HAP-1 (cell line): ENCODE data around the gene SMARCA4.
"Not testable (repeated sequence)": the region's sequence is repeated elsewhere in the genome, so short reads cannot be mapped to it uniquely, and the experiment has no call there.

ENCODE experiments used
- DNase-seq, 2 experiments: peaks; one replicate each; pipeline ENCODE4 v3.0.0-alpha.2; 2016 to 2020; ENCODE audit warnings: low spot score in 2 of 2
- H3K27me3 ChIP-seq: fragments of 250-450 bp; sonication (Bioruptor Pico); 2 replicates; pipeline ENCODE4 v1.5.1; 2020; ENCODE audit warnings: low read depth, mild to moderate bottlenecking, moderate library complexity
- H3K36me3 ChIP-seq: fragments of 250-450 bp; sonication (Bioruptor Pico); replicated peaks from 2 replicates; pipeline ENCODE4 v1.5.1; 2020; ENCODE audit warnings: mild to moderate bottlenecking
- H3K4me1 ChIP-seq: fragments of 250-450 bp; sonication (Bioruptor Pico); 2 replicates; pipeline ENCODE4 v1.5.1; 2020; ENCODE audit warnings: mild to moderate bottlenecking
- H3K4me3 ChIP-seq: fragments of 250-450 bp; sonication (Bioruptor Pico); 2 replicates; pipeline ENCODE4 v1.5.1; 2020; ENCODE audit warnings: mild to moderate bottlenecking, moderate library complexity
- H3K9me3 ChIP-seq: fragments of 250-450 bp; sonication (Bioruptor Pico); 2 replicates; pipeline ENCODE4 v1.5.1; 2020; ENCODE audit warnings: mild to moderate bottlenecking, moderate library complexity
- in situ Hi-C: fragments of 300-500 bp; cut with MboI; formaldehyde crosslinking; loops from 3 replicates; pipeline ENCODE4 v1.14.3; 2020; ENCODE audit warnings: low sequenced_read_pairs, inconsistent platforms, mixed read lengths

SMARCA4 gene

DNA sequence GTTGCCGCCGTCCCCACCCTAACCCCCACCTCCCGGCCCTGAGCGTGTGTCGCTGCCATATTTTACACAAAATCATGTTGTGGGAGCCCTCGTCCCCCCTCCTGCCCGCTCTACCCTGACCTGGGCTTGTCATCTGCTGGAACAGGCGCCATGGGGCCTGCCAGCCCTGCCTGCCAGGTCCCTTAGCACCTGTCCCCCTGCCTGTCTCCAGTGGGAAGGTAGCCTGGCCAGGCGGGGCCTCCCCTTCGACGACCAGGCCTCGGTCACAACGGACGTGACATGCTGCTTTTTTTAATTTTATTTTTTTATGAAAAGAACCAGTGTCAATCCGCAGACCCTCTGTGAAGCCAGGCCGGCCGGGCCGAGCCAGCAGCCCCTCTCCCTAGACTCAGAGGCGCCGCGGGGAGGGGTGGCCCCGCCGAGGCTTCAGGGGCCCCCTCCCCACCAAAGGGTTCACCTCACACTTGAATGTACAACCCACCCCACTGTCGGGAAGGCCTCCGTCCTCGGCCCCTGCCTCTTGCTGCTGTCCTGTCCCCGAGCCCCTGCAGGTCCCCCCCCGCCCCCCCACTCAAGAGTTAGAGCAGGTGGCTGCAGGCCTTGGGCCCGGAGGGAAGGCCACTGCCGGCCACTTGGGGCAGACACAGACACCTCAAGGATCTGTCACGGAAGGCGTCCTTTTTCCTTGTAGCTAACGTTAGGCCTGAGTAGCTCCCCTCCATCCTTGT is 38.8 kb upstream of the SMARCA4 start:
- no peaks in the 10 kb centered on the region for H3K9me3 ChIP-seq
- peaks cover 4% of the 10 kb centered on the region; the same call in 1 of the 2 replicates for H3K4me1 ChIP-seq
- in situ Hi-C loops, result no loop called here
- H3K4me3 ChIP-seq, result no peak overlapping the region
- no peaks in the 10 kb centered on the region for H3K27me3 ChIP-seq
- DNase-seq, result no peak
- H3K36me3 ChIP-seq, result peaks cover 55% of the 10 kb centered on the region

DNA sequence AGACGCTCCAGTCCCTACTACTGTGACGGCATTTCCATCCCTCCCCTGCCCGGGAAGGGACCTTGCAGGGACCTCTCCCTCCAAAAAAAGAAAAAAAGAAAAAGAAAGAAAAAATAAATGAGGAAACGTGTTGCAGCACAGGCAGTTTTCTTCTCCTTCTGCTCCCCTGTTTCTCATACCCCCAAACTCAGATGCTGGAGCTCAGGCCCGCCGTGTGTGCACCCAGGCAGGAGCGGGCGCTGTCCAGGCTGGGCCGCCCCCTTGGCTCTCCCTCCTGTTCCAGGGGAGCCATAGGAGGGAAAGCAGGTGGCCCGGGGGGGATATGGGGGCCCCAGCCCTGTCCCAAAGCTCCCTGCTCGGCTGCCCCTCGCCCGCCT is 38.2 kb upstream of the SMARCA4 start:
- H3K4me3 ChIP-seq, result no peak overlapping the region
- no peaks in the 10 kb centered on the region for H3K9me3 ChIP-seq
- H3K4me1 ChIP-seq, result peaks cover 7% of the 10 kb centered on the region; the same call in 1 of the 2 replicates
- no peaks in the 10 kb centered on the region for H3K27me3 ChIP-seq
- in situ Hi-C loops, result no loop called here
- peaks cover 55% of the 10 kb centered on the region for H3K36me3 ChIP-seq
- no peak for DNase-seq

DNA sequence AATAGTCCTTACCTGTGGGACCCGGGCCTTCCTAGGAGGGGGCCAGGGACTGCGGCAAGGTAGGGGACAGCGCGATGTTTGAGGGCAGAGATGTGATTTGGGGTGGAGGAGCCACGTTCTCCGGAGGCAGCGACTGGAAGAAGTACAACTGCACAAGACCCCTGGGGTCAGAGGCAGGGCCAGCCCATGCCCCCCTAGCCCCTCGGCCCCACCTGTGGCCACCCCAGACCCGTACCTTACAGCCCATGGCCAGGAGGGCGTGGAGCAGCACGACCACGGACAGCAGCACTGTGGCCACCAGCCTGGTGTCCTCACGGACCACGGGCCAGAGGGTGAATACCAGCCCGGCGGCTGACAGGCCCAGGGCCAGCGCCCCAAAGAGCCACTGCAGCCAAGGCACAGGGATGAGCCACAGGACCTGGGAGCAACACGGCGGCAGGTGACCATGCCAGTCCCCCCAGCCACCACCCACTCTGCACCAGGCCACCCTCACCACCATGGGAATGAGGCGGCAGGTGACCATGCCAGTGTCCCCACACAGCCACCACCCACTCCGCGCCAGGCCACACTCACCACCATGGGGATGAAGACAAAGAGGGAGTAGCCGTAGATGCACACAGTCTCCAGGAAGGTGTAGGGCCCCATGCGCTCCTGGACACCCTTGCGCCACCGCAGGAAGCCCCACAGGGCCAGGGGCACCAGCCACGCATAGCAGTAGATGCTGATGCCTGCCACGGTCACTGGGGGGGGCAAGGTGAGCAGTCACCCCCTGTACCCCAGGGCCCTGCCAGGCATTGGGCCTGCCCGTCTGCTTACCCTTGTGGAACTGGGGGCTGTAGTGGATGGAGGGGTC is 37.3 kb upstream of the SMARCA4 start:
- Histone ChIP-seq H3K4me3 (no peak overlapping the region), H3K27me3 (no peaks in the 10 kb centered on the region), H3K4me1 (peaks cover 4% of the 10 kb centered on the region; the same call in 1 of the 2 replicates), H3K36me3 (peaks cover 47% of the 10 kb centered on the region), H3K9me3 (no peaks in the 10 kb centered on the region)
- in situ Hi-C loops, result no loop called here
- no peak for DNase-seq

DNA sequence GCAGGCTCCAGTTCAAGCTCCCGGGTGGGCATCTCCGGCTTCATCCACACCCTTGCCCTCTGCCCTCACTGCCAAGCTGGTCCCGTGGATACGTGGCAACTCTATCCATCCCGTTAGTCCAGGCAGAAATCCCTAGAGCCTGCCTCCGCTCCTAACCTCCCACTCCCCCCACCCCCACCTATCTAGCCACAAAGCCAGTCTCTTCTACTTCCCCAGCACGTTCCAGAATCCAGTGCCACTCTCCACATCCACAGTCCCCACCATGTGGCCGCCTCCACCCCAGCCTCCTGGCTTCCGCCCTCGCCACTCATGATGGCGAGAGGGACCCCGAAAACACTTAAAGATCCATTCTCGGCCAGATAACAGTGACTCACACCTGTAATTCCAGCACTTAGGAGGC is 36.2 kb upstream of the SMARCA4 start:
- H3K27me3 ChIP-seq, result no peaks in the 10 kb centered on the region
- peaks cover 43% of the 10 kb centered on the region for H3K36me3 ChIP-seq
- in situ Hi-C loops, result no loop called here
- no peak overlapping the region for H3K4me3 ChIP-seq
- peaks cover 5% of the 10 kb centered on the region; the same call in 1 of the 2 replicates for H3K4me1 ChIP-seq
- H3K9me3 ChIP-seq, result no peaks in the 10 kb centered on the region
- DNase-seq, result no peak

DNA sequence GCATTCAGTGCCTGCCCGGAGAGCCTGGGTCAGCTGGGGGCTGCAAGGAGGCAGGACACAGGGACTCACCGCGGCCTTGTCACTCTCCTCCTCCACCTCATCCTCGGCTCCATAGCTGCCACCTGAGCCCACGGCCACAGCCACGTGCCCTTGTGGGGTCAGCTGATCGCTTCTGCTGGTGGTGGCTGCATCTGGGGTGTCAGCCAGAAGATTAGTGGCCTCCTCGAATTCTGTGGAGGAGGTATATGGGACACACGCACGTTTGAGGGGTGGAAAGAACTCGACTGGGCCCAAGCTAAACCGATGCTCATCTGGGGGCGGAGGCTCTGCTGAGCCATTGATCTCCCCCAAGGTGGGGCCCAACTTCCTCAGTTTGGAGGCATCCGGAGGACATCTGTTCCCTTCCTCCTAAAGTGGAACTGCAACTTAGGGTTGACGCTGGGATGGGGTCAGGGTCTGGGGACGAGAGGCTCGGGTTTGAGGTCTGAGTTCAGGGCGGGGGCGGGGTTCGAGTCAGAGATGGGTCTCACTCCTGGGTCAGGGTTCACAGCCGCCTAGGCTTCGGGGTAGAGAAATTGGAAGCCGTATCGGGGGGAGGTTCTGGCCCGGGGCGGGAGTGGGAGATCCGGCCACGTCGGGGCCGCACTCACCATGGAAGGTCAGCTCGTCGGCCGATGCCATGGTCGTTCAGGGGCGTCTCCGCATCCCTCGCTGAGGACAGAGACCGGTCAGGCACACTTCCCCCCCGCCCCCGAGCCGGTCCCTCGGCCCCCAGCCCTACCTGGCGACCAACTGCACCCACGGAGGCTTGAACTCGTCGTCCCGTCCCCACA is 32.9 kb upstream of the SMARCA4 start:
- Histone ChIP-seq H3K4me1 (peaks cover 6% of the 10 kb centered on the region; the same call in 1 of the 2 replicates), H3K27me3 (no peaks in the 10 kb centered on the region), H3K4me3 (peak overlapping the region; percentile 74), H3K9me3 (no peaks in the 10 kb centered on the region), H3K36me3 (peaks cover 23% of the 10 kb centered on the region)
- in situ Hi-C loops, result no loop called here
- no peak for DNase-seq

DNA sequence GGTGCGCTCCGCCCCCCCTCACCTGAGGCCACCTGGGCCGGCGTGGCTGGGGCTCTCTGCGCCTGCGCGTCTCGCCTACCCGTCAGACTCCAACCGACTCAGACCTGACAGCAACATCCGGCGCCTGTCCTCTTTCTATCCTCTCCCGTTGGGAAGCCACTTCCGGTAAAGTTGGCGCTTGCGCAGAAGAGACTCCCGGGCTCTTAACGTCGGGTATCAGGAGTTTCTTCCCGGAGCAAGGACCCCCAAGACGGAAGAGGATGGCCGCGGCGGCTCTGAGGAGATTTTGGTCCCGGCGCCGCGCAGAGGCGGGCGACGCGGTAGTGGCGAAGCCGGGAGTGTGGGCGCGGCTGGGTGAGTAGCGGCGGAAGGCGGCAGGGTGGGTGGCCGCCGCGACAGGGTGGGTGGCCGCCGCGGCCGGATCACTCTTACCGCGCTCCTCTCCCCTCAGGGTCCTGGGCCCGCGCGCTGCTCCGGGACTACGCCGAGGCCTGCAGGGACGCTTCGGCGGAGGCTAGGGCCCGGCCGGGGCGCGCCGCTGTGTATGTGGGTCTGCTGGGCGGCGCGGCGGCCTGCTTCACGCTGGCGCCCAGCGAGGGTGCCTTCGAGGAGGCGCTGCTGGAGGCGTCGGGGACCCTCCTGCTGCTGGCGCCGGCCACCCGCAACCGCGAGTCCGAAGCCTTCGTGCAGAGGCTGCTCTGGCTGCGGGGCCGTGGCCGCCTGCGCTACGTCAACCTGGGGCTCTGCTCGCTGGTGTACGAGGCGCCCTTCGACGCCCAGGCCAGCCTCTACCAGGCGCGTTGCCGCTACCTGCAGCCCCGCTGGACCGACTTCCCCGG is 32.0 kb upstream of the SMARCA4 start, which contains the start of the genes TIMM29 and YIPF2:
TIMM29 (plus strand) TSS at position 249 of the 839 bp plus-strand sequence; CDS start at position 261, 12 bp downstream.
YIPF2 (minus strand) TSS at position 77 of the 839 bp plus-strand sequence. CDS start 229 bp downstream, outside the sequence.
- H3K9me3 ChIP-seq, result no peaks in the 10 kb centered on the region
- peaks cover 15% of the 10 kb centered on the region for H3K36me3 ChIP-seq
- DNase-seq, result peak; percentile 98
- in situ Hi-C loops, result no loop called here
- peak within 1 kb of the TSS; percentile 74 for H3K4me3 ChIP-seq
- H3K27me3 ChIP-seq, result no peaks in the 10 kb centered on the region
- H3K4me1 ChIP-seq, result peaks cover 6% of the 10 kb centered on the region; the same call in 1 of the 2 replicates

DNA sequence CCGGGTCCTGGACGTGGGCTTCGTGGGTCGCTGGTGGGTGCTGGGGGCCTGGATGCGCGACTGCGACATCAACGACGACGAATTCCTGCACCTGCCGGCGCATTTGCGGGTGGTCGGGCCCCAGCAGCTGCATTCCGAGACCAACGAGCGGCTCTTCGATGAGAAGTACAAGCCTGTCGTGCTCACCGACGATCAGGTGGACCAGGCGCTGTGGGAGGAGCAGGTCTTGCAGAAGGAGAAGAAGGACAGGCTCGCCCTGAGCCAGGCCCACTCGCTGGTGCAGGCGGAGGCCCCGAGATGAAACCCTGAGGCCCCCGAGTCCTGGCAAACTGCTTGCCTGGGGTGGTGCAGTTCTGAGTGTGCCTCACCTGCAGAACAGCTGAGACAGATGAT is 31.4 kb upstream of the SMARCA4 start:
- Histone ChIP-seq H3K9me3 (no peaks in the 10 kb centered on the region), H3K4me3 (peak overlapping the region; percentile 74), H3K36me3 (peaks cover 11% of the 10 kb centered on the region), H3K27me3 (no peaks in the 10 kb centered on the region), H3K4me1 (peaks cover 6% of the 10 kb centered on the region; the same call in 1 of the 2 replicates)
- DNase-seq, result no peak
- in situ Hi-C loops, result no loop called here

DNA sequence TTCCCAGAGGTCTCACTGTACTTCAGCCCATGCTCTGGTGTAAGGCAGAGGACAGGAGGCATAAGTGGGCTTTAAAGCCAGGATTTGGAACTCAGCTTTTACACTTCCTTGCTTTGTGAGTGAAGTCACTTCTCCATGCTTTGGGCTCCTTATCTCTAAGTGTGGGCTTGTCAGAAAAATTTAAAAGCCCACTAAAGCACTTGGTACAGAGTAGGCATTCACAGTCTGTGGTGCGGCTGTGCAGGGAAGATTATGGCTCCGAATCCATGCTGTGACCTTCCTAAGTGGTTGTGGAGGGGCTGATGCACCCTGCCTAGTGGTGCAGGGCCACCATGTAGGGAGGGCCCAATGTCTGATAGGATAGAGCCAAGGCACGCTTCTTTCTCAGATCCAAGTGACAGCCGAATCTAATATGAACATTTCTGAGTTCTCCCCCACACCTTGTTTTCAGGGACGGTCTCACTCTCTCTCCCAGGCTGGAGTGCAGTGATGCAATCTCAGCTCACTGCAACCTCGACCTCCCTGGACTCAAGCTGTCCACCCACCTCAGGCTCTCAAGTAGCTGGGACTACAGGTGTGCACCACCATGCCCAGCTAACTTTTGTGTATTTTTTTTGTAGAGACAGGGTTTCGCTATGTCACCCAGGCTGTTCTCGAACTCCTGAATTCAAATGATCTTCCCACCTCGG is 25.3 kb upstream of the SMARCA4 start:
- no peaks in the 10 kb centered on the region for H3K27me3 ChIP-seq
- DNase-seq, result no peak
- no peaks in the 10 kb centered on the region for H3K9me3 ChIP-seq
- H3K4me3 ChIP-seq, result no peak overlapping the region
- peaks cover 2% of the 10 kb centered on the region for H3K36me3 ChIP-seq
- in situ Hi-C loops, result no loop called here
- H3K4me1 ChIP-seq, result no peaks in the 10 kb centered on the region

DNA sequence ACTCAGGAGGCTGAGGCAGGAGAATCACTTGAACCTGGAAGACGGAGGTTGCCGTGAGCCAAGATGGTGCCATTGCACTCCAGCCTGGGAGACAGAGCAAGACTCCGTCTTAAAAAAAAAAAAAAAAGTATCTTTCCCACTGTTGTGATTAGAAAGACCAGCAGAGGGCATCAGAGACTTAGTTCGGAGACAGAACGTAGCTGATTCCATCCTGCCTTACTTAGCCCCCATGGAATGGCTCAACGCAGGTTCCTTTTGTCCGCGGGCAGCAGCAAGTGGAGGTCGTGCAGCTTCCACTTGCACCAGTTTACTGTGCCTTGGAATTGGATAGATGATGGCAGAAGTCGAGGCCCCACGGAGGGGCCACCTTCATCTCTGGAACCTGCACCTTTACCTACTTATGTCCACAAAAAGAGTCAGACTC is 24.2 kb upstream of the SMARCA4 start:
- Histone ChIP-seq H3K9me3 (no peaks in the 10 kb centered on the region), H3K4me1 (no peaks in the 10 kb centered on the region), H3K27me3 (no peaks in the 10 kb centered on the region), H3K36me3 (no peaks in the 10 kb centered on the region; the same call in 1 of the 2 replicates), H3K4me3 (no peak overlapping the region)
- DNase-seq, result peak; percentile 83 to 87
- in situ Hi-C loops, result no loop called here

DNA sequence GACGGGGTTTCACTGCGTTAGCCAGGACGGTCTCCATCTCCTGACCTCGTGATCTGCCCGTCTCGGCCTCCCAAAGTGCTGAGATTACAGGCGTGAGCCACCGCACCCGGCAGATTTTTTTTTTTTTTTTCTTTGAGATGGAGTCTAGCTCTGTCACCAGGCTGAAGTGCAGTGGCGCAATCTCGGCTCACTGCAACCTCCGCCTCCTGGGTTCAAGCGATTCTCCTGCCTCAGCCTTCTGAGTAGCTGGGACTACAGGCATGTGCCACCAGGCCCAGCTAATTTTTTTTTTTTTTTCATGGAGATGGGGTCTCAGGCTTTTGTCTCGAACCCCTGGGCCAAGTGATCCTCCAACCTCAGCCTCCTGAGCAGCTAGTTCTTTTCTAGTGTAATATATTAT is 19.2 kb upstream of the SMARCA4 start:
- H3K4me3 ChIP-seq, H3K4me1 ChIP-seq, in situ Hi-C loops: not testable (repeated sequence)

DNA sequence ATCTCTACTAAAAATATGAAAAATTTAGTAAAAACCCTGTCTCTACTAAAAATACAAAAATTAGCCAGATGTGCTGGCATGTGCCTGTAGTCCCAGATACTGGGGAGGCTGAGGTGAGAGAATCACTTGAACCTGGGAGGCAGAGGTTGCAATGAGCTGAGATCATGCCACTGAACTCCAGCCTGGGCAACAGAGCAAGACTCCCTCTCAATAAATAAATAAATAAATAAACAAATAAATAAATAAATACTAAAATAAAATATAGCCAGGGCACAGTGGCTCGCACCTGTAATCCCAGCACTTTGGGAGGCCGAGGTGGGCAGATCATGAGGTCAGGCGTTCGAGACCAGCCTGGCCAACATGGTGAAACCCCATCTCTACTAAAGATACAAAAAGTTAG is 17.4 kb upstream of the SMARCA4 start:
- H3K4me1 ChIP-seq, H3K9me3 ChIP-seq, H3K27me3 ChIP-seq, H3K36me3 ChIP-seq, H3K4me3 ChIP-seq, in situ Hi-C loops, DNase-seq: not testable (repeated sequence)

More for the DNA sequence above, 19.2 kb upstream of the SMARCA4 start:
- not testable (repeated sequence) for H3K36me3 ChIP-seq, H3K9me3 ChIP-seq, DNase-seq, H3K27me3 ChIP-seq

DNA sequence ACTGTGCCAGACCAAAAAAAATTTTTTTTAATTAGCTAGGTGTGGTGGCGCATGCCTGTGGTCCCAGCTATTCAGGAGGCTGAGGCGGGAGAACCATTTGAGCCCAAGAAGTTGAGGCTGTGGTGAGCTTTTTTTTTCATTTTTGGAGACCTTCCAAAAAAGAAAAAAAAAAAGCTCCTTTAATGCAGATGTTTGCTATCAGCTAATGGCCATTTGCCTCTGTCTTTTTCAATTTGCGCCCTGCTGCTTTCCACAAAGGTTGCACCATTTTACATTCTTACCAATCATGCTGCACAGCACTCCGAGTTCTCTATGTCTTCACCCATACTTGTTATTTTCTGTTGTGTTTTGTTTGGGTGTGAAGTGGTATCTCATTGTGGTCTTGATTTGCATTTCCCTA is 15.6 kb upstream of the SMARCA4 start:
- in situ Hi-C loops, result no loop called here
- Histone ChIP-seq H3K27me3 (no peaks in the 10 kb centered on the region), H3K36me3 (no peaks in the 10 kb centered on the region), H3K9me3 (no peaks in the 10 kb centered on the region), H3K4me1 (no peaks in the 10 kb centered on the region; the same call in 1 of the 2 replicates), H3K4me3 (no peak overlapping the region)
- no peak for DNase-seq
